GM18951 (cell line): ENCODE measurements around the gene WDR88.
"Not testable (repeated sequence)": the region's sequence is repeated elsewhere in the genome, so short reads cannot be mapped to it uniquely, and the experiment has no call there.

Source experiments
- POLR2A ChIP-seq: IDR thresholded peaks from 4 replicates; pipeline ENCODE4 v1.6.1; 2011; ENCODE audit warnings: mild to moderate bottlenecking; ENCODE audit not compliant: insufficient read length, insufficient read depth; ENCODE audit errors: extremely low read depth
- in situ Hi-C: fragments of 300-500 bp; cut with MboI; formaldehyde crosslinking; loops from one replicate; pipeline ENCODE4 v1.12.0; 2022; ENCODE audit warnings: low sequenced_read_pairs, mixed read lengths, inconsistent platforms; ENCODE audit not compliant: unreplicated experiment

Gene WDR88

GRCh38 chr19:33143897-33144405 is 12.0 kb downstream of the WDR88 start:
- in situ Hi-C loops: no loop called here
- no peak for TF ChIP-seq POLR2A

DNA sequence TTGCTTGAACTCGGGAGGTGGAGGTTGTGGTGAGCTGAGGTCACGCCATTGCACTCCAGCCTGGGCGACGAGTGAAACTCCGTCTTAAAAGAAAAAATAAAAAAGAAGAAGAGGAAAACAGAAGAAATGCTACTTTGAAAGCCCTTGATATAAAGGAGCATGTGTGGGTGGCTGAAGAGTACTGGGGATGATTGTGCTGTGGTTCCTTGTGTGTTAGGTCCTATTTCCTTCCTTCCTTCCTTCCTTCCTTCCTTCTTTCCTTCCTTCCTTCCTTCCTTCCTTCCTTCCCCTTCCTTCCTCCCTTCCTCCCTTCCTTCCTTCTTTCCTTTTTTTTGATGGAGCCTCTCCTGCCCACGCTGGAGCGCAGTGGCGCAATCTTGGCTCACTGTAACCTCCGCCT is 14.3 kb downstream of the WDR88 start:
- in situ Hi-C loops: no loop called here
- no peak for TF ChIP-seq POLR2A

- TF ChIP-seq POLR2A: no peak
- in situ Hi-C loops: no loop called here
Measured at GRCh38 chr19:33147538-33147937, 15.6 kb downstream of the WDR88 start.

- no peak for TF ChIP-seq POLR2A
- in situ Hi-C loops: no loop called here
Measured at GRCh38 chr19:33150852-33151518, 19.1 kb downstream of the WDR88 start.

GRCh38 chr19:33152176-33152575 is 20.3 kb downstream of the WDR88 start:
- in situ Hi-C loops: no loop called here

GRCh38 chr19:33152625-33153024 is 20.7 kb downstream of the WDR88 start:
- in situ Hi-C loops: not testable (repeated sequence)

More at GRCh38 chr19:33152176-33152575, 20.3 kb downstream of the WDR88 start:
- TF ChIP-seq POLR2A: no peak

DNA sequence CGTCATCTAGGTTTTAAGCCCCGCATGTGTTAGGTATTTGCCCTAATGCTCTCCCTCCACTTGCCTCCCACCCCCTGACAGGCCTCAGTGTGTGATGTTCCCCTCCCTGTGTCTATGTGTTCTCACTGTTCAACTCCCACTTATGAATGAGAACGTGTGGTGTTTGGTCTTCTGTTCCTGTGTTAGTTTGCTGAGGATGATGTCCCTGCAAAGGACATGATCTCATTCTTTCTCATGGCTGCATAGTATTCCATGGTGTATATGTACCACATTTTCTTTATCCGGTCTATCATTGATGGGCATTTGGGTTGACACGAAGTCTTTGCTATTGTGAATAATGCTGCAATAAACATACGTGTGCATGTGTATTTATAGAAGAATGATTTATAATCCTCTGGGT is 22.4 kb downstream of the WDR88 start:
- in situ Hi-C loops: not testable (repeated sequence)

DNA sequence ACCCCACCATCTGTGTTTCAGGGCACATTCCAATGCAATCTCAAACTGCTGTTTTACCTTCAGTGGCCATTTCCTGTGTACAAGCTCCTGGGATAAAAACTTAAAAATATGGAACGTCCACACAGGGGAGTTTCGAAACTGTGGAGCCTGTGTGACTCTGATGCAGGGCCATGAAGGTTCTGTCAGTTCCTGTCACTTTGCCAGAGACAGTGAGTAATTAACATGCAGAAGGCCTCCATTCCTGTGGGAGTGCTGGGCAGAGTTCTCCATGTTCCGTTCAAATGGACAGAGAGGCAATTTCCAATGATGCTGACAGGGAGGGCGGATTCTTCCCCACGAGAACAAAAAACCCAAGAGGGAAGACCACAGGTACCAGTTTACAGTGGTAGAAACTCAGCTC is 24.4 kb downstream of the WDR88 start:
- in situ Hi-C loops: no loop called here
- TF ChIP-seq POLR2A: no peak

- no peak for TF ChIP-seq POLR2A
- in situ Hi-C loops: no loop called here
Measured at GRCh38 chr19:33157906-33158305, 26.0 kb downstream of the WDR88 start.

DNA sequence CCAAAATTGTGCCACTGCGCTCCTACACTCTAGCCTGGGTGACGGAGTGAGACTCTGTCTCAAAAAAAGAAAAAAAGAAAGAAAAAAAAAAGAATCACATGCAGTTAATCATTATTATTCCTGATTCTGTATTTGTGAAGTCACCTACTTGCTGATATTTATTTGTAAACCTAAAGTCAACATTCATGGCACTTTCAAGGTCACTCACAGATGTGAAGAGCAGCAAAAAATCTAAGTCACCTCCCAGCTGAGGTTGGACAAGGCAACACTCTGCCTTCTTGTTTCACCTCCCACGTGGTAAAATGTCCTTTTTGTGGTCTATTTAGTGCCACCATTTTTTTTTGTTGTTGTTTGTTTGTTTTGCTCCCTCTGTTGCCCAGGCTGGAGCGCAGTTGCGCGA is 26.5 kb downstream of the WDR88 start:
- in situ Hi-C loops: no loop called here
- no peak for TF ChIP-seq POLR2A

DNA sequence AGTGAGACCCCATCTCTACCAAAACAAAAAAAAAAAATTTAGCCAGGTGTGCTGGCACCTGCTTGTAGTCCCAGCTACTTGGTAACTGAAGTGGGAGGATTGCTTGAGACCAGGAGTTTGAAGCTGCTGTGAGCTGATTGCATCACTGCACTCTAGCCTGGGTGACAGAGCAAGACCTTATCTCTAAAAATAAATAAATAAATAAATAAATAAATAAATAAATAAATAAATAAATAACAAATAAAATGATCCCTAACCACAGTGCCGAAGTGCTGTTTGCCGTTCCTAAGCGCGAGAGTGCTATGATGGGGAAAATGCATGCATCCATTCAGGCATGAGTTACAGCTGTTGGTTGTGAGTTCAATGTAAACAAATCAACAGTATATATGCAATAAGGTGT is 27.2 kb downstream of the WDR88 start:
- in situ Hi-C loops: no loop called here
- TF ChIP-seq POLR2A: no peak

DNA sequence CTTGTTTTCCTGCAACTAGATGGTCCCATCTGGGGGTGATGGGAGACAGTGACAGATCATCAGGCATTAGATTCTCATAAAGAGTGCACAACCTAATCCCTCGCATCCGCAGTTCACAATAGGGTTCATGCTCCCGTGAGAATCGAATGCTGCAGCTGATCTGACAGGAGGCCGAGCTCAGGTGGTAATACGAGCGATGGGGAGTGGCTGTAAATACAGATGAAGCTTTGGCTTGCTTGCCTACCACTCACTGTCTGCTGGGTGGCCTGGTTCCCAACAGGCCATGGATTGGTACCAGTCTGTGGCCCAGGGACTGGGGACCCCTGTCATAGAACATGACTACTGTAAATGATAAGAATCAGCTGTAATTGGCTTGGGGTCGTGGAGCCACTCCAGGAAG is 28.0 kb downstream of the WDR88 start:
- no peak for TF ChIP-seq POLR2A
- in situ Hi-C loops: no loop called here

DNA sequence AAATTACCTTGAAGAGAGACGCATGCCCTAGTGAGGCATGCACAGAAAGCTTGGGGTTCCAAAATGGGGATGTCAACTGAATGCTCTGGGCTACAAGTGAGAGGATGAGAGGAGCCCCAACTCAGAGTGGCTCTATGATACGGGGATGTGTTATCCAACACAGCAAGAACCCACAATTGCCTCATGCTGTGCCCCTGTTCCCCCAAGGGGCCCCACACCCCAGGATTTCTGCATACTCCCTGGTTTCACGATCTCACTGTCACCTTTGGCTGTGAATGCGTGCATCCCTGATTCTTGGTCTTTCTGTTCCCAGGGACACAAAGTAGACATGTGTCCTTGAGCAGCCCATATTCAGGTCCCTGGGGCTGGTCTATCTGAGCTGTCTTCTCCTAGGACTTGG is 29.3 kb downstream of the WDR88 start:
- TF ChIP-seq POLR2A: no peak
- in situ Hi-C loops: no loop called here

DNA sequence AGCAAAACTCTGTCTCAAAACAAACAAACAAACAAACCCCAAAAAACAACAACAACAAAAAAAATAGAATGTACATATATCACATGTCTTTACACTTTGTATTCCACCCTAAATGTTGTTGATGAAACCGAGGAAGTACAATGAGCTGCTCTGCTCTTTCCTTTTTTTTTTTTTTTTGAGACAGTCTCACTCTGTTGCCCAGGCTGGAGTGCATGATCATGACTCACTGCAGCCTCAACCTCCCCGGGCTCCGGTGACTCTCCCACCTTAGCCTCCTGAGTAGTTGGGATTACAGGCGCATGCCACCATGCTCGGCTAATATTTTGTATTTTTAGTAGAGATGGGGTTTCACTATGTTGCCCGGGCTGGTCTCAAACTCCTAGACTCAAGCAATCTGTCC is 31.6 kb downstream of the WDR88 start:
- TF ChIP-seq POLR2A: no peak
- in situ Hi-C loops: no loop called here

DNA sequence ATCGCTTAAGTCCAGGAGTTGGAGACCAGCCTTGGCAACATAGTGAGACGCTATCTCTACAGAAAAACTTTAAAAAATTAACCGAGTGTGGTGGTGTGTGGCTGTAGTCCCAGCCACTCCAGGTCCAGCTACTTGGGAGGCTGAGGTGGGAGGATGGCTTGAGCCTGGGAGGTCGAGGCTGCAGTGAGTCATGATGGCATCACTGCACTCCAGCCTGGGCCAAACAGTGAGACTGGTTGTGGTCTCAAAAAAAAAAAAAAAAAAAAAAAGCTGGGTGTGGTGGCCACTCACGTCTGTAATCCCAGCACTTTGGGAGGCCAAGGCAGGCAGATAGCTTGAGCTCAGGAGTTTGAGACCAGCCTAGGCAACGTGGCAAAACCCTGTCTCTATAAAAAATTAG is 34.1 kb downstream of the WDR88 start:
- in situ Hi-C loops: not testable (repeated sequence)

DNA sequence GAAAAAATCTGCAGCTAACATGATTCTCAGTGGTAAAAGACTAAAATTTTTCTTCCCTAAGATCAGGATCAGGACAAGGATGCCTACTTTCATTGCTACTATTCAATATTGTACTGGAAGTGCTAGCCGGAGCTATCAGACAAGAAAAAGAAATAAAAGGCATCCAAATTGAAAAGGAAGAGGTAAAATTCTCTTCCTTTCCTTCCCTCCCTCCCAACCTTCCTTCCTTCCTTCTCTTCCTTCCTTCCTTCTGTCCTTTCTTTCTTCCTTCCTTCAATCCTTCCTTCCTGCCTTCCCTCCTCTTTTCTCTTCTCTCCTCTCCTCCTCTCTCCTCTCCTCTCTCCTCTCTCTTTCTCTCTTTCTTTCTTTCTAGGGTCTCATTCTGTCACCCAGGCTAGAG is 35.5 kb downstream of the WDR88 start:
- in situ Hi-C loops: no loop called here
- TF ChIP-seq POLR2A: no peak
